ENCODE results near the gene DRC7.
"Not testable (repeated sequence)": the region's sequence is repeated elsewhere in the genome, so short reads cannot be mapped to it uniquely, and the experiment has no call there.

The DRC7 gene

DNA sequence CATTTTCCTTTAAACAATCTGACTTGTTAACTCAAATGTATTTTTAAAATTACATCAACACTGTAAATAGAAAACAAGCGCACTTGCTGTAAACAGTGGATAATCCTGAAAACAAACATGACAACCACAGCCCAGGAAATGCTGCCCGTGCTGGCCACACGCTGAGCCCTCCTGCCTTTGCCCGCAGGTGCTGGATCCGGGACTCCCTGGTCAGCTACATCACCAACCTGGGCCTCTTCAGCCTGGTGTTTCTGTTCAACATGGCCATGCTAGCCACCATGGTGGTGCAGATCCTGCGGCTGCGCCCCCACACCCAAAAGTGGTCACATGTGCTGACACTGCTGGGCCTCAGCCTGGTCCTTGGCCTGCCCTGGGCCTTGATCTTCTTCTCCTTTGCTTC is 33.1 kb upstream of the DRC7 start:
- no peak for DNase-seq

DNA sequence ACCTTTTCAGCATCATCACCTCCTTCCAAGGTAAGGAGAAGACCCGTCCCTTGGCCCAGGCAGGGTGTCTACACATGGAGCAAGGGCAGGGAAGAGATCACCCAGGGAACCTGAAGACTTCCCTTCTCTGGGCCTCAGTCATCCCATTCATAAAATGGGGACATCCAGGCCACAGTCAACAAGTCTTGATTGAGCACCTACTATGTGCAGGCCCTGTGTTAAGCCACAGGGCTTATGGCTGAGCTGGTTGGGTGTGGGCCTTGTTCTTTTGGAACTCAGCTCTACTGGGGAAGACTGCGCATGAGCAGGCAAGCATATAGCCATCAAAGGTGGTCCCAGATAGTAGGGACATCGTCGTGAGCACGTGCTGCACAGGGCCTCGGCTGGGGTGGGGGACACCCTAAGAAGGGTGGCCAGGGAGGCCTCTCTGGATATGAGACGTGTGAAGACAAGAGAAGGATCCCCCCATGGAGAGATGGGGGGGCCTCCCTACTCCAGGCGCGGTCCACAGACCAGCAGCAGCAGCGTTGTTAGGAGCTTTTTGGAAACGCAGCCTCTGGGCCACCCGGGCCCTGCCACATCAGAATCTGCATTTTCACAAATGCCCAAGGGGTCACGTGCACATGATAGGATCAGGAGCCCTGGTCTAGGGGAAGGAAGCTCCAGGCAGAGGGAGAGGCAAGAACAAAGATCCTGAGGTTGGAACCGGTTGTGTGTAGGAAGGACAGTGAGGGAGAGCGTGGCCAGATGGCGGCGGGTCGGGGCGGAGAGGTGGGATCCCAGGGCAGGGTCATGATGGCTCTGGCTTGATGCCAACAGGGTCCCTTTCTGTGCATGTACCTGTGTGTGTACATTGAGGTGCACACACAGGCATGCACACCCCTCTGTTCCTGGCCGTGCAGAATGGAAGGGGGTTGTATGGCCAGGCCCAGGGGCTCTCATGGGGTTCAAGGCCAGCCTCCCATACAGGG is 32.4 kb upstream of the DRC7 start:
- no peak for DNase-seq

DNA sequence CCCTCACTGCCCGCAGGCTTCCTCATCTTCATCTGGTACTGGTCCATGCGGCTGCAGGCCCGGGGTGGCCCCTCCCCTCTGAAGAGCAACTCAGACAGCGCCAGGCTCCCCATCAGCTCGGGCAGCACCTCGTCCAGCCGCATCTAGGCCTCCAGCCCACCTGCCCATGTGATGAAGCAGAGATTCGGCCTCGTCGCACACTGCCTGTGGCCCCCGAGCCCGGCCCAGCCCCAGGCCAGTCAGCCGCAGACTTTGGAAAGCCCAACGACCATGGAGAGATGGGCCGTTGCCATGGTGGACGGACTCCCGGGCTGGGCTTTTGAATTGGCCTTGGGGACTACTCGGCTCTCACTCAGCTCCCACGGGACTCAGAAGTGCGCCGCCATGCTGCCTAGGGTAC is 31.2 kb upstream of the DRC7 start:
- DNase-seq, result no peak

- no peak for DNase-seq
Observed at GRCh38 chr16:57663917-57664661, 30.5 kb upstream of the DRC7 start.

DNA sequence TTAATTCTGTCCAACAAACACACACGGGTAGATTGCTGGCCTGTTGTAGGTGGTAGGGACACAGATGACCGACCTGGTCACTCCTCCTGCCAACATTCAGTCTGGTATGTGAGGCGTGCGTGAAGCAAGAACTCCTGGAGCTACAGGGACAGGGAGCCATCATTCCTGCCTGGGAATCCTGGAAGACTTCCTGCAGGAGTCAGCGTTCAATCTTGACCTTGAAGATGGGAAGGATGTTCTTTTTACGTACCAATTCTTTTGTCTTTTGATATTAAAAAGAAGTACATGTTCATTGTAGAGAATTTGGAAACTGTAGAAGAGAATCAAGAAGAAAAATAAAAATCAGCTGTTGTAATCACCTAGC is 30.0 kb upstream of the DRC7 start:
- no peak for DNase-seq

DNA sequence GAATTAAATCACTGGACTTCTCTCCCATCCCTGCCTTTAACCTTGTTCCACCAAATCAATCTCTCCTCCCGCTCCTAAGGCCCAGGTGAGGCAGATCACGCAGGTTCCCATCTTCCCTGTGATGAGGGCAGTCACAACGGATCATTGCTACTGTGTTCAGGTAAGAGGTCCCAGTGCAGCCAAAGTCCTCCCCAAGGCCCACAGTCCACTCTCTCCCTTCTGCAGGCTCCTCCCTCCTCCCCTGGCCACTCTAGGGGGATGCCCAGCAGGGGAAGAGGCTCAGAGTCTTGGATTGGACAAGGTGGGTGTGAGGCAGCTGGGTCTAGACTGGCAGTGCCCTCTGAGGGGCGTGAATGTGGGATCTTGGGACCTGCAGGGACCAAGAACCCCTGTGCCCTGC is 29.1 kb upstream of the DRC7 start:
- DNase-seq, result no peak

DNA sequence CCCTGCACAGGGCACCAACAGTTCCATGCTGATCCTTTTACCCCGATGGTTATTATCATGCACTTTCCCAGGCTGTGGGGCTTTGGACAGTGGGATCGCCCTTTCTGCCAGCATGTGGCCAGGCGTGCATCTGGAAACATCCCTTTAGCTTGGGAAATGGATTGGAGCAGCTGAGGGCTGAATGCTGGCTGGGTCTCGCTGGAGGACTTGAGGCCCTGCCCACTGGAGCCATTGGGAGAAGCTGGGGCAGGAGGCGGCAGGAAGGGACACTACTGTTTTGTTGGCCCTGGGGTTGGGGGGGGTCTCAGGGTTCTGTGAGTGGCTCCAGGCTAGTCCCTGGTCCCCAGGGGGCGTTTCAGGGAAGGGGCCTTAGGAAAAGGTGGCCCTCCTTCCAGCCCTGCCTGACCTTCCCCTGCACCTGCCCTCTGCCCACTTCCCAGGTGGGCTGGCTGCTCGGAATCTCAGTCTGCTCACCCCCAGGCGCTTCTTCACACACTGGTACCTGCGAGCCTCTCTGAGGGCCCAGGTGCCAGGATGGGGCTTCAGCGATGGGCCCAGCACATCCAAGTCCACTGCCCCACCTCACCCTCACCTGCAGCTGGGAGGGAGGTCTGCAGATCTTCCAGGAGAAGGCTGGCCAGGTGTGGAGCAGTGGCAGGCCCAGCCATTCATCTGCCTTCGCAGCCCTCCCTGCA is 28.1 kb upstream of the DRC7 start:
- no peak for DNase-seq

GRCh38 chr16:57667048-57667525 is 27.5 kb upstream of the DRC7 start:
- DNase-seq, result no peak

DNA sequence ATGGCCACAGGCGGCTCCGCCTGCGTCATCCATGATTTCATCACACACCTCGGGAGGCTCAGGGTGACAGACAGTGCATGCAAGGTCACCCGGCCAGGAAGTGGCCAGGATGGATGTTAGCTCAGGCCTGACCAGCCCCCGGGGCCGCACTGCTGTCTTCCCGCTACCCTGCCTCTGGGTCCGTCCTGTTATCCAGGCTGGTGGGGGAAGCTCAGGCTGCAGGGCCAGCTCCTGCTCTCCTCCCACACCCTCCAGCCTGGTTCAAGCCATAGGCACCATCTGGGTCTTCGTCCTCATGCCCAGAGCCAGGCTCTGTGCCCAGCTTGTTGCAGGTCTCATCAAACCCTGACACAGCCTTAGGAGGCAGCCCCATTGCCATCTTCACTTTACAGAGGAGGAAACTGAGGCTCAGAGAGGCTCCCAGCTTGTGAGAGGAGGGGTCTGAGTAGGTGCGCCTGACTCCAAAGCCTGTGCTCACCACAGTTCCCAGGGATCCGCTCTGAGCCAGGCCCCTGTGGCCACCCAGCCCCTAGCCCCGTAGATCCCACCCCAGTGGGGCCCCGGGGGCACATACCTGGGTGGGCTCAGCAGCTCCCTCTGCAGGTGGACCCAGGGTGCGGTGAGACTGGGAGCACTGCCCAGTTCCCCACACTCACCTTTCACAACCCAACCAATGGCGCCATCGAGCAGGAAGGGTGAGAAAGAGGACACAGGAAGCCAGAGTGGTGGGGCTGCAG is 26.9 kb upstream of the DRC7 start:
- no peak for DNase-seq

DNA sequence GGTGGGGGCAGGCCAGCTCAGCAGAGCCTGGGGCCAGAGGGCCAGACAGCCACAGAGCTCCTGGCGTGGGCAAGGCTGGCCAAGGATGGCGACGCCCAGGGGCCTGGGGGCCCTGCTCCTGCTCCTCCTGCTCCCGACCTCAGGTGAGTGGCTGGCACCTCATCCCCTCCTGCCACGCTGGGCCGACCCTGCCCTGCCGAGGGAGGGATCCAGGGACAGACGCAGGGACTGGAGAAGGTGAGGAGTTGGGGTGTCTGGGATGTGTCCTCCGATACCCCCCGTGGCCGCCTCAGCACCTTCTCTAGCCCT is 26.4 kb upstream of the DRC7 start, which contains the start of gene ADGRG3:
Gene ADGRG3 (plus strand): TSS at position 44 of the 309 bp plus-strand sequence. CDS start 42 bp downstream, at position 86.
- DNase-seq, result no peak

- DNase-seq, result no peak
Observed at GRCh38 chr16:57668630-57669475, 25.8 kb upstream of the DRC7 start.

DNA sequence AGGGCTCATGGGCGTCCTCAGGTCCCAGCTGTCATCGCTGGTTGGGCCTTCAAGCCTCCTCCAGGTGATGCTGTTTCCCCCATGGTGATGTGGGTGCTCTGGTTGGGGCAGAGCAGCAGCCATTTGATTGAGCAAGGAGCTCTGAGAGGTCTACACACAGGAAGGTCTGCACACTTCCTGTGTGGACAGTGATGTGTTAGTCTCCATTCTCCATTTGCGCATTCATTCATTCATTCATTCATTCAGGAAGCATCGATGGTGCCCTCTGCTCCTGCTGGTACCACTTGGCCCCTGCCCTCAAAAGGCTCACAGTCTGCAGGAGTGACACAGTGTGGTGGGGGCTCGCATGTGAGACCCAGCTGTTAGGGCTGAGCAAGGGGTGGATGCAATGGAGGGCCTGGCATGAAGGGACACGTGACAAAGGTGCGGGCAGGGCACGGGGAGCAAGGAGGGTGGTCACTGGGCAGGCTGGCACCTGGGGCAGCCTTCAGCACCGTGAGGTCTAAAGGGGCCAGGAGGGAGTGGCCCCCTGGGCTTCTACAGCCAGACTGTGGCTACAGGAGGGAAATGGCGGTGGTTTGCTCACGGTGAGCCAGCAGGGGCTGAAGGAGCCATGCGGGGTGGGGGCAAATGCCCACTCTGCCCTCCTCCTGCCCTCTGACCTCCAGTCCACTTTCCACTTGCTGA is 25.0 kb upstream of the DRC7 start:
- DNase-seq, result no peak

DNA sequence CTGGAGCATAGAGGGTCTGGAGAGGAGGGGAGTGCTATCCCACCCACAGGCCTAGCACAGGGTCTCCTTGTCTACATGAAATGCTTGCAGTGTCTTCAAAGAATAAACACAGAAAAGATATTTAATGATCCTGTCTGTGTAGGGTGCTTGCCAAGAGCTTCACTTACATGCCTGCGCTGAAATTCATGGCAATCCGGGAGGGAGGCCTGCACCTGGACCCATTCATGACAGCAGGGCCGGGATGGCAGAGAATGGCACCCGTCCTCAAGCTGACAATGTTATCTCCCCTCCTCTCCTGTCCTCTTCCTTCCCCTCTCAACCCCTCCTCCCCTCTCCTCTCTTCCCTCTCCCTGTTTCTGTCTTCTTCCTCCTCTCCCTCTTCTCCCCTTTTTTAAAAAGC is 24.4 kb upstream of the DRC7 start:
- no peak for DNase-seq

DNA sequence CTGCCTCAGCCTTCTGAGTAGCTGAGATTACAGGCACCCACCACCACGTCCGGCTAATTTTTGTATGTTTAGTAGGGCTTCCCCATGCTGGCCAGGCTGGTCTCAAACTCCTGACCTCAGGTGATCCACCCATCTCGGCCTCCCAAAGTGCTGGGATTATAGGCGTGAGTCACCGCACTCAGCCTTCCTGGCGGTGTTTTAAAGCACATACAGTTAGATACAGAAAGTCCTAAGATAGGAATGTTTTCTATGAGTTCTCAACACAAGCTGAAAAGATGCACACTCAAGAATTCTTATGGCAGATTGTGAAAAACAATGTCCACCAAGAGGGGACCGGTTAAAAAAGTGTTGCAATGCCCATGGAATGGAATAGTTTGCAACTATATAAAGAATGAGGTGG is 23.2 kb upstream of the DRC7 start:
- DNase-seq, result not testable (repeated sequence)

DNA sequence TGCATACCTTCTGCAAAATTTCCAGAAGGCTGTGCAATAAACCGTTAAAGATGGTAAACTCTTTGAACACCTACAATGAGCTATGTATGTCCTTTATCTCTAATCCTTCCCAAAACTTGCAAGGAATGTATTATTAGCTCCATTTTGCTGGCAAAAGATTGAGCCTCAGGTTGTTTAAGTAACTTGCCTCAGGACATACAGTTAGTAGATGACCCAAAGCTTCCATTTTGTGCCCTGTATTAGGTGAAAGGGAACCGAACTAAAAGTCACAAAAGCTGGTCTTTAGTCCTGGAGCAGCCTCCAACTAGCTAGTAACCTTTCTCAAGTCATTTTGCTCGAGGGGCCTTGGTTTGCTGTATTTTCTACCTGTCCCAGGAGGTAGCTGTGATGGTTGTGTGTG is 22.2 kb upstream of the DRC7 start:
- no peak for DNase-seq

DNA sequence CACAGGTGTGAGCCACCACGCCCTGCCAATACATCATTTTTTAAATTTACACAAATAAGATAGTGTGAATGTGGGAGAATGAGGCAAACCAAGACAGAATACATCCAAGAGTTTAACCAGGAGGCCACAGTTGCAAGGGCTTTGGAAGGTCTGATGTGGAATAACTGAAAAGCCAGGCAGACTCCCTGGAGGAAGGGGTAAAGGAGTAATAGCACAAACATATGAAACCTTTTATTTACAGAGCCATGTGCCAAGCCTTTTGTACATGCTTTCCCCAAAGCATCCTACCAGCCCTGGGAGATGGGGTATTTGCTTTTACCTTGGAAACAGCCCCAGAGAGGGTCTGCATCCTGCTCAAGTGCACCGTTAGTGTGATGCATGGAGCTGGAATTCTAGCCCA is 21.8 kb upstream of the DRC7 start:
- DNase-seq, result no peak

GRCh38 chr16:57675741-57676551 is 18.7 kb upstream of the DRC7 start:
- no peak for DNase-seq

GRCh38 chr16:57676553-57677085 is 18.0 kb upstream of the DRC7 start:
- DNase-seq, result no peak

- DNase-seq, result no peak
Observed at GRCh38 chr16:57677622-57678369, 16.8 kb upstream of the DRC7 start.

All from SHP77 treated with DMSO at 0.1 percent for 48 hours (cell line).